ENCODE measurements around the gene CFAP77. TPM values are rescaled to one million over a fixed set of nuclear protein-coding genes. Genes with fewer than 3 reads are reported as not detected.

CFAP77 gene
- total and polyA plus RNA-seq, 2 of the 13 experiments (the other 11 are each of a cell fraction or from before 2014, with no cell fraction given) = not detected

DNA sequence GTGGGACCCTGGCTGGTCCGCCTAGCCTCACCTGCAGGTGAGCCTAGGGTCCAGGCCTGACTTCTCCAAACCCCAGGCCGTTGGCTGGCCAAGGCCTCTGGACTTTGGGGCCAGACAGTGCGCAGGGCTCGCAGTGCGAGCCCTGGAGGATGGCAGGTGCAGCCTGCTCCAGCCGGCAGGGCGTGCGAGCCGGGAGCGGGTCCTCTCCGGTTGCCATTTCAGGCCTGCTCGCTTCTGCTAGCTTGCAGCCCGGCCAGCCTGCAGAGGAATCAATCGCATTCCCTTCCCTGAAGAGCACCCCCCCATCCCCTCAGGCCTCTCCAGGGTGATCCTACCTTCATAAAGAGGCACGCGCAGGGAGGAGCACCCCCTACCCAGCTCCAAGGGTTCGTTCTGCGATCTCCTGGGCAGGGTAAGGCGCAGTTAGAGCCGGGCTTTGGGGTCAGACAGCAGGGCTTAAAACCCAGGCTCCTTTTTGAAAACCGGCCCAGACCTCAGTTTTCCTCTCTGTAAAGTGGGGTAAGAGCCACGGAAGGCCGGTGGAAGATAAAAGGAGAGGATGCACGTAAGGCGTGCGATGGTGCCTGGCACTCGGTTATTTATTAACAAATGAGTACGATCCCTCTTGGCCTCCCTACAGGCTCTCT, 178.6 kb downstream of the CFAP77 start:
- intact Hi-C loops (cut with micrococcal nuclease; ENCODE audit: unreplicated experiment) (no loop called here), in situ Hi-C loops (cut with HindIII; ENCODE audit: extremely low pct_ligation_motif_present, low pct_unique_long_range_greater_than_20kb) (no loop called here)
- no peaks in the 10 kb centered on the region for H3K9me3 ChIP-seq (ENCODE audit: low read length)
- H3K4me2 ChIP-seq (ENCODE audit: low read depth, low read length) = peak overlapping the region; percentile 32; the same call in 1 of the 2 replicates
- DNase-seq (ENCODE audit: low spot score) (no peak), FAIRE-seq (no peak), ATAC-seq (peak; percentile 17; the same call in 2 of the 3 replicates)
- no TSS peak for BruUV-seq (replicated peaks)
- H3K27me3 ChIP-seq (ENCODE audit: control insufficient read depth in 1 of 2, insufficient read depth in 2 of 2, low read length in 2 of 2) = peaks cover 9 to 65% of the 10 kb centered on the region in 2 experiments
- peaks cover 5% of the 10 kb centered on the region; the same call in 1 of the 2 replicates for H4K20me1 ChIP-seq (ENCODE audit: insufficient read depth, low read length)
- ChIA-PET CTCF (ENCODE audit: low intra/inter-chr PET ratio, low total read pairs) (no interaction called here), POLR2A (no interaction called here)
- no peak overlapping the region for H3K9ac ChIP-seq (ENCODE audit: insufficient read depth, low read depth, low read length)
- 0 out of 5 replicates have a peak, but pooled peaks cover 0 to 2% of the 10 kb centered on the region in 2 experiments for H3K36me3 ChIP-seq (replicated peaks in 1 of 2; ENCODE audit: control insufficient read depth in 1 of 2, insufficient read depth in 2 of 2, low read length in 2 of 2)
- H3K27ac ChIP-seq (ENCODE audit: extremely low read length, insufficient read depth, low read length) = no peak overlapping the region
- 32% methylated on average over 14 of the region's 28 CpGs for WGBS (ENCODE audit: low lambda C conversion rate)
- H3K4me3 ChIP-seq (replicated peaks in 1 of 3; ENCODE audit: insufficient read depth in 1 of 3, low read depth in 2 of 3, low read length in 3 of 3) = no peak overlapping the region; a peak in 1 of 6 replicates
- H3K4me1 ChIP-seq (ENCODE audit: insufficient read depth, low read length) = no peaks in the 10 kb centered on the region
- H2AFZ ChIP-seq (ENCODE audit: low read length) = no peak overlapping the region
- no peaks in the 10 kb centered on the region for H3K79me2 ChIP-seq (ENCODE audit: insufficient read depth, low read length)
- no peak for TF ChIP-seq SMAD3 (CRISPR knock-in tag; IDR thresholded peaks at IDR 0.05)
- TF ChIP-seq, protein P1, sequence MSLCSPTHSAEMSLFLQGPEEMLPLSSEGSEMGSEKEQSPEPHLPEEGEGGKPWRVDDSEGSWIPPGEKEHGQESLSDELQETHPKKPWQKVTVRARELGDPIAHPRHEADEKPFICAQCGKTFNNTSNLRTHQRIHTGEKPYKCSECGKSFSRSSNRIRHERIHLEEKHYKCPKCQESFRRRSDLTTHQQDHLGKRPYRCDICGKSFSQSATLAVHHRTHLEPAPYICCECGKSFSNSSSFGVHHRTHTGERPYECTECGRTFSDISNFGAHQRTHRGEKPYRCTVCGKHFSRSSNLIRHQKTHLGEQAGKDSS (CRISPR knock-in tag; IDR thresholded peaks at IDR 0.05; ENCODE audit: borderline replicate concordance, low read depth) = no peak
- TF ChIP-seq ZNF672 (CRISPR knock-in tag; IDR thresholded peaks at IDR 0.05) = no peak
- TF ChIP-seq, protein P2, sequence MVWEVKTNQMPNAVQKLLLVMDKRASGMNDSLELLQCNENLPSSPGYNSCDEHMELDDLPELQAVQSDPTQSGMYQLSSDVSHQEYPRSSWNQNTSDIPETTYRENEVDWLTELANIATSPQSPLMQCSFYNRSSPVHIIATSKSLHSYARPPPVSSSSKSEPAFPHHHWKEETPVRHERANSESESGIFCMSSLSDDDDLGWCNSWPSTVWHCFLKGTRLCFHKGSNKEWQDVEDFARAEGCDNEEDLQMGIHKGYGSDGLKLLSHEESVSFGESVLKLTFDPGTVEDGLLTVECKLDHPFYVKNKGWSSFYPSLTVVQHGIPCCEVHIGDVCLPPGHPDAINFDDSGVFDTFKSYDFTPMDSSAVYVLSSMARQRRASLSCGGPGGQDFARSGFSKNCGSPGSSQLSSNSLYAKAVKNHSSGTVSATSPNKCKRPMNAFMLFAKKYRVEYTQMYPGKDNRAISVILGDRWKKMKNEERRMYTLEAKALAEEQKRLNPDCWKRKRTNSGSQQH (CRISPR knock-in tag; IDR thresholded peaks at IDR 0.05; ENCODE audit: low read depth) = no peak
- TF ChIP-seq, protein P3, sequence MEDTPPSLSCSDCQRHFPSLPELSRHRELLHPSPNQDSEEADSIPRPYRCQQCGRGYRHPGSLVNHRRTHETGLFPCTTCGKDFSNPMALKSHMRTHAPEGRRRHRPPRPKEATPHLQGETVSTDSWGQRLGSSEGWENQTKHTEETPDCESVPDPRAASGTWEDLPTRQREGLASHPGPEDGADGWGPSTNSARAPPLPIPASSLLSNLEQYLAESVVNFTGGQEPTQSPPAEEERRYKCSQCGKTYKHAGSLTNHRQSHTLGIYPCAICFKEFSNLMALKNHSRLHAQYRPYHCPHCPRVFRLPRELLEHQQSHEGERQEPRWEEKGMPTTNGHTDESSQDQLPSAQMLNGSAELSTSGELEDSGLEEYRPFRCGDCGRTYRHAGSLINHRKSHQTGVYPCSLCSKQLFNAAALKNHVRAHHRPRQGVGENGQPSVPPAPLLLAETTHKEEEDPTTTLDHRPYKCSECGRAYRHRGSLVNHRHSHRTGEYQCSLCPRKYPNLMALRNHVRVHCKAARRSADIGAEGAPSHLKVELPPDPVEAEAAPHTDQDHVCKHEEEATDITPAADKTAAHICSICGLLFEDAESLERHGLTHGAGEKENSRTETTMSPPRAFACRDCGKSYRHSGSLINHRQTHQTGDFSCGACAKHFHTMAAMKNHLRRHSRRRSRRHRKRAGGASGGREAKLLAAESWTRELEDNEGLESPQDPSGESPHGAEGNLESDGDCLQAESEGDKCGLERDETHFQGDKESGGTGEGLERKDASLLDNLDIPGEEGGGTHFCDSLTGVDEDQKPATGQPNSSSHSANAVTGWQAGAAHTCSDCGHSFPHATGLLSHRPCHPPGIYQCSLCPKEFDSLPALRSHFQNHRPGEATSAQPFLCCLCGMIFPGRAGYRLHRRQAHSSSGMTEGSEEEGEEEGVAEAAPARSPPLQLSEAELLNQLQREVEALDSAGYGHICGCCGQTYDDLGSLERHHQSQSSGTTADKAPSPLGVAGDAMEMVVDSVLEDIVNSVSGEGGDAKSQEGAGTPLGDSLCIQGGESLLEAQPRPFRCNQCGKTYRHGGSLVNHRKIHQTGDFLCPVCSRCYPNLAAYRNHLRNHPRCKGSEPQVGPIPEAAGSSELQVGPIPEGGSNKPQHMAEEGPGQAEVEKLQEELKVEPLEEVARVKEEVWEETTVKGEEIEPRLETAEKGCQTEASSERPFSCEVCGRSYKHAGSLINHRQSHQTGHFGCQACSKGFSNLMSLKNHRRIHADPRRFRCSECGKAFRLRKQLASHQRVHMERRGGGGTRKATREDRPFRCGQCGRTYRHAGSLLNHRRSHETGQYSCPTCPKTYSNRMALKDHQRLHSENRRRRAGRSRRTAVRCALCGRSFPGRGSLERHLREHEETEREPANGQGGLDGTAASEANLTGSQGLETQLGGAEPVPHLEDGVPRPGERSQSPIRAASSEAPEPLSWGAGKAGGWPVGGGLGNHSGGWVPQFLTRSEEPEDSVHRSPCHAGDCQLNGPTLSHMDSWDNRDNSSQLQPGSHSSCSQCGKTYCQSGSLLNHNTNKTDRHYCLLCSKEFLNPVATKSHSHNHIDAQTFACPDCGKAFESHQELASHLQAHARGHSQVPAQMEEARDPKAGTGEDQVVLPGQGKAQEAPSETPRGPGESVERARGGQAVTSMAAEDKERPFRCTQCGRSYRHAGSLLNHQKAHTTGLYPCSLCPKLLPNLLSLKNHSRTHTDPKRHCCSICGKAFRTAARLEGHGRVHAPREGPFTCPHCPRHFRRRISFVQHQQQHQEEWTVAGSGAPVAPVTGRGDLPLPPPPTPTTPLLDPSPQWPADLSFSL (CRISPR knock-in tag; IDR thresholded peaks at IDR 0.05) = no peak
- TF ChIP-seq, protein P4, sequence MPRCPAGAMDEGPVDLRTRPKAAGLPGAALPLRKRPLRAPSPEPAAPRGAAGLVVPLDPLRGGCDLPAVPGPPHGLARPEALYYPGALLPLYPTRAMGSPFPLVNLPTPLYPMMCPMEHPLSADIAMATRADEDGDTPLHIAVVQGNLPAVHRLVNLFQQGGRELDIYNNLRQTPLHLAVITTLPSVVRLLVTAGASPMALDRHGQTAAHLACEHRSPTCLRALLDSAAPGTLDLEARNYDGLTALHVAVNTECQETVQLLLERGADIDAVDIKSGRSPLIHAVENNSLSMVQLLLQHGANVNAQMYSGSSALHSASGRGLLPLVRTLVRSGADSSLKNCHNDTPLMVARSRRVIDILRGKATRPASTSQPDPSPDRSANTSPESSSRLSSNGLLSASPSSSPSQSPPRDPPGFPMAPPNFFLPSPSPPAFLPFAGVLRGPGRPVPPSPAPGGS (CRISPR knock-in tag; IDR thresholded peaks at IDR 0.05) = no peak
- peak; percentile 86 for TF ChIP-seq ZNF629 (CRISPR knock-in tag; conservative IDR thresholded peaks at IDR 0.05)
- TF ChIP-seq ZNF782 (CRISPR knock-in tag; IDR thresholded peaks at IDR 0.05; ENCODE audit: borderline replicate concordance) = no peak
